PC-3 (cell line): ENCODE measurements around the gene ID4. TPM values are rescaled to one million over a fixed set of nuclear protein-coding genes. Genes with fewer than 3 reads are reported as not detected.

Source experiments
- ATAC-seq: fragments of 200-7000 bp; cut with Tn5 transposase; 2 replicates; pipeline ENCODE4 v1.9.1; 2020; ENCODE audit warnings: mild to moderate bottlenecking, moderate library complexity
- BruUV-seq: library from RNA; stranded (reverse); fragments of 400-500 nt; replicated peaks from 2 replicates; lab custom pipeline; 2021; lab: Mats Ljungman, UMichigan
- CTCF ChIA-PET: fragments of 300-600 bp; sonication (Branson Sonifier 250); formaldehyde crosslinking; loops from one replicate; lab custom pipeline; 2022; ENCODE audit warnings: antibody characterized with exemption; lab: Charles Lee
- POLR2A ChIA-PET: fragments of 300-600 bp; sonication (Branson Sonifier 250); formaldehyde crosslinking; loops from one replicate; lab custom pipeline; 2022; ENCODE audit warnings: antibody characterized with exemption; ENCODE audit not compliant: unreplicated experiment; lab: Charles Lee
- DNase-seq: peaks from one replicate; pipeline ENCODE4 v3.0.0-alpha.2; 2015
- H2AFZ ChIP-seq: fragments of 300-600 bp; sonication (generic); 2 replicates; pipeline ENCODE4 v1.6.0; 2016; ENCODE audit warnings: antibody characterized with exemption, low read length
- H3F3A ChIP-seq: fragments of 300-600 bp; sonication (generic); one replicate; pipeline ENCODE4 v1.6.0; 2017; ENCODE audit warnings: antibody characterized with exemption, low read length, control low read depth, mild to moderate bottlenecking; ENCODE audit not compliant: unreplicated experiment
- H3K27ac ChIP-seq: fragments of 300-600 bp; sonication (generic); 2 replicates; pipeline ENCODE4 v1.5.1; 2016; ENCODE audit warnings: mild to moderate bottlenecking, low read length
- H3K27me3 ChIP-seq: fragments of 300-600 bp; sonication (generic); 2 replicates; pipeline ENCODE4 v1.6.1; 2016; ENCODE audit warnings: low read length, mixed read lengths
- H3K36me3 ChIP-seq: fragments of 300-600 bp; sonication (generic); 2 replicates; pipeline ENCODE4 v1.6.1; 2016; ENCODE audit warnings: low read depth, mixed run types, low read length, mixed read lengths
- H3K4me1 ChIP-seq: fragments of 300-600 bp; sonication (generic); 2 replicates; pipeline ENCODE4 v1.5.1; 2016; ENCODE audit warnings: low read length; ENCODE audit not compliant: insufficient read depth
- H3K4me2 ChIP-seq: fragments of 300-600 bp; sonication (generic); 2 replicates; pipeline ENCODE4 v1.6.0; 2016; ENCODE audit warnings: low read length
- H3K4me3 ChIP-seq: fragments of 300-600 bp; sonication (generic); 2 replicates; pipeline ENCODE4 v1.5.1; 2016; ENCODE audit warnings: mild to moderate bottlenecking, low read length, mixed read lengths
- H3K79me2 ChIP-seq: fragments of 300-600 bp; sonication (generic); 2 replicates; pipeline ENCODE4 v1.6.1; 2017; ENCODE audit warnings: low read length, mixed read lengths
- H3K9ac ChIP-seq: fragments of 300-600 bp; sonication (generic); 2 replicates; pipeline ENCODE4 v1.6.0; 2016; ENCODE audit warnings: mild to moderate bottlenecking, low read length
- H3K9me2 ChIP-seq: fragments of 300-600 bp; sonication (generic); replicated peaks from 2 replicates; pipeline ENCODE4 v1.6.1; 2016; ENCODE audit warnings: mixed run types, low read length, mixed read lengths
- H3K9me3 ChIP-seq: fragments of 300-600 bp; sonication (generic); 2 replicates; pipeline ENCODE4 v1.6.1; 2016; ENCODE audit warnings: low read length, mixed read lengths
- H4K20me1 ChIP-seq: fragments of 300-600 bp; sonication (generic); 2 replicates; pipeline ENCODE4 v1.6.1; 2016; ENCODE audit warnings: low read length, mixed read lengths
- CTCF ChIP-seq: fragments of 300-600 bp; sonication (generic); conservative IDR thresholded peaks from 2 replicates; pipeline ENCODE4 v1.5.1; 2017; ENCODE audit warnings: antibody characterized with exemption, low read depth, mild to moderate bottlenecking, low read length
- EZH2 ChIP-seq: fragments of 300-600 bp; sonication (generic); IDR thresholded peaks from one replicate; pipeline ENCODE4 v1.6.1; 2017; ENCODE audit warnings: antibody characterized with exemption, mild to moderate bottlenecking, low read length; ENCODE audit not compliant: unreplicated experiment
- EZH2phosphoT487 ChIP-seq: fragments of 300-600 bp; sonication (generic); IDR thresholded peaks from 2 replicates; pipeline ENCODE4 v1.6.1; 2018; ENCODE audit warnings: mild to moderate bottlenecking, antibody characterized with exemption, low read length, borderline replicate concordance
- intact Hi-C: fragments of 100-400 bp; cut with micrococcal nuclease; formaldehyde crosslinking; loops from 2 replicates; pipeline ENCODE4 v1.9.0; 2023
- total RNA-seq: library from RNA; depleted of rRNA; stranded (reverse); fragments of >200 nt; gene quantifications from 2 replicates; pipeline ENCODE4 v1.2.3, GENCODE V29; 2014

The ID4 gene
- total RNA-seq, 1 experiment from 2014 or later: 1.4 TPM

GRCh38 chr6:19835605-19836004, 1.6 kb upstream of the ID4 start:
- ATAC-seq: no peak
- no peaks in the 10 kb centered on the region for H3K9me3 ChIP-seq
- H3K27me3 ChIP-seq: peaks cover 7% of the 10 kb centered on the region
- no peak overlapping the region for H2AFZ ChIP-seq
- no peak overlapping the region for H3K4me3 ChIP-seq
- DNase-seq: peak; percentile 52
- BruUV-seq: no TSS peak
- H3F3A ChIP-seq: no peaks in the 10 kb centered on the region
- no peaks in the 10 kb centered on the region for H3K36me3 ChIP-seq
- H3K79me2 ChIP-seq: no peaks in the 10 kb centered on the region
- intact Hi-C loops: no loop called here
- ChIA-PET POLR2A (no interaction called here), CTCF (interaction anchor here (0.5 kb wide), 1 partner anchor 1241 kb away, joined by 3 read pairs; no protein-coding TSS in a partner anchor)
- no peaks in the 10 kb centered on the region for H3K9me2 ChIP-seq
- H3K27ac ChIP-seq: no peak overlapping the region
- no peak overlapping the region for H3K9ac ChIP-seq
- H4K20me1 ChIP-seq: no peaks in the 10 kb centered on the region
- H3K4me2 ChIP-seq: no peak overlapping the region
- TF ChIP-seq EZH2 (no peak), CTCF (no peak), EZH2phosphoT487 (no peak)
- H3K4me1 ChIP-seq: peaks cover 12% of the 10 kb centered on the region; the same call in 1 of the 2 replicates

GRCh38 chr6:19837511-19838441, 606 bp downstream of the ID4 start:
- H2AFZ ChIP-seq: peak overlapping the region; percentile 90
- ATAC-seq (peak; percentile 69), DNase-seq (peak; percentile 44)
- peak overlapping the region; percentile 47; the same call in 1 of the 2 replicates for H3K9ac ChIP-seq
- no peaks in the 10 kb centered on the region for H3K36me3 ChIP-seq
- ChIA-PET CTCF (no interaction called here), POLR2A (no interaction called here)
- no peaks in the 10 kb centered on the region for H3K79me2 ChIP-seq
- no peaks in the 10 kb centered on the region for H3F3A ChIP-seq
- intact Hi-C loops: no loop called here
- H4K20me1 ChIP-seq: no peaks in the 10 kb centered on the region
- peaks cover 7% of the 10 kb centered on the region for H3K27me3 ChIP-seq
- peak overlapping the region; percentile 97 for H3K4me2 ChIP-seq
- peak overlapping the region; percentile 83 for H3K4me3 ChIP-seq
- no peak for TF ChIP-seq CTCF
- no peak for TF ChIP-seq EZH2
- TF ChIP-seq EZH2phosphoT487: no peak
- no peaks in the 10 kb centered on the region for H3K9me3 ChIP-seq
- H3K27ac ChIP-seq: no peak overlapping the region
- H3K9me2 ChIP-seq: no peaks in the 10 kb centered on the region
- BruUV-seq: no TSS peak
- peaks cover 12% of the 10 kb centered on the region; the same call in 1 of the 2 replicates for H3K4me1 ChIP-seq
